Measurements from ENCODE around the gene KCNC3. TPM values are rescaled to one million over a fixed set of nuclear protein-coding genes. Genes with fewer than 3 reads are reported as not detected.

Gene KCNC3
- total RNA-seq (10 to 100 TPM in 1 of 7 donors, 1 to 10 TPM in 3, under 1 TPM in 3; 0.28 to 10.2 (median 2.2) TPM), polyA plus RNA-seq (under 1 TPM; 0.19 to 0.45 TPM)
- long read RNA-seq, donor 1, result 0 reads
- long read RNA-seq, donor 2, result 0 reads
- long read RNA-seq, donor 3, partial matches to known transcripts, result 0 of 1 reads
- long read RNA-seq, donor 3, other reads (novel, unspliced or antisense), result 1 of 1 reads

DNA sequence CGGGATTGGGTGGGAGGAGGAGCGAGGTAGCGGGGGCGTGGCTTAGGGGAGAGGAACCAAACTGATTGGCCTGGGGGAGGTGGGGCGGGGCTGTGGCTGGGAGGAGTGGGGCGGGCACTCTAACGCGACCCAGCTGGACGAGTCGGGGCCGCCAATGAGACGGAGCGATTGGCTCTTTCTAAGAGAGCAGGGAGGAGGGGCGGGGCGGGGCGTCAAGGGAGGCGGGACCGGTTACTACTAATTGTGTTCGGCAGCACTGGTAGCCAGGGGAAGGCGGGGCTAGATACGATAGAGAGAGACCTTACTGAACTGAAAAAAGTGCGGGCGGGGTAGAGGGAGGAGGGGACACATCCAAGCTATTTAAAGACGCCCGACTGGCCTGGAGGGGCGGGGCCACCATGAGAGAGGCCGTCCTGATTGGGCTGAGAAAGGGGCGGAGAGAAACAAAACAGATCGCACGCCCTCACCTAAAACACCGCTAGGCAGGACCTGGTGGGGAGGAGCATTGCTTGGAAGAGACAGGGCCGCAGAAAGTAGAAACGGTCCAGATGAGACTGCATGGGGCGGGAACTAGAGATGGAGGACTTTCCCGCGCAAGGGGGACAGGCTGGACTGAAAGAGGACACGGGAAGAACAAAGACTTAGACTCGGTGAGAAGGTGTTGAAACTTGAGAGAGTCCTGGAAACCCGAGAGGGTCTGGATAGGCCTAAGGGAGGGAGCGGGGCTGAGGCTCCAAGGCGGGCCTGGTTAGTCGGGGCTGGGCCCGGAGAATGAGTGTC is at the start of gene KCNC3:
Gene KCNC3 (minus strand): TSS at position 232 of the 780 bp plus-strand sequence. CDS start 295 bp downstream, outside the sequence.
- intact Hi-C loops (cut with DNase I), result no loop called here
- Histone ChIP-seq H3K9me3 (peaks cover 0 to 5% of the 10 kb centered on the region in 2 donors), H3K4me1 (ENCODE audit: insufficient read depth) (peaks cover 6% of the 10 kb centered on the region)

DNA sequence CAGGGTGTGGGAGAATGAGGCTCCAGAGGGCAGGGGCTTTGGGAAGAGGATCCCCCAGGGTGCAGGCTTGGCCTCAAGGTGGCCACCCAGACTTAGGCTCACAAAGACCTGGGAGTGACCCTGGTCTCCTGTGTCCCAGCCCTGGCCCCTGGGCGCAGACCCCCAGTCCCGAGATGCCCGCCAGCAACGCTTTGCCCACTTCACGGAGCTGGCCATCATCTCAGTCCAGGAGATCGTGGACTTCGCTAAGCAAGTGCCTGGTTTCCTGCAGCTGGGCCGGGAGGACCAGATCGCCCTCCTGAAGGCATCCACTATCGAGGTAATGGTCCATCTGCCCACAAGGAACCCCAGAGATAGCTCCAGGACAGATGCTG is 49.7 kb upstream of the KCNC3 start:
- Histone ChIP-seq H3K4me3 (no peak overlapping the region), H3K27me3 (no peaks in the 10 kb centered on the region), H3K27ac (no peak overlapping the region), H3K36me3 (no peaks in the 10 kb centered on the region), H3K9me3 (no peaks in the 10 kb centered on the region), H3K4me1 (ENCODE audit: insufficient read depth) (no peaks in the 10 kb centered on the region)
- intact Hi-C loops (cut with DNase I), result loop anchor here in 1 of 4 donors (5.0 kb wide), 1 partner anchor 98 kb away; the partner anchor contains the start of genes EMC10 and GARIN5A
- DNase-seq, result no peak
- WGBS, 3 donors, result 90 to 92% (median 92%) methylated on average over 9 to 10 of the region's 10 CpGs
- TF ChIP-seq, protein P1, sequence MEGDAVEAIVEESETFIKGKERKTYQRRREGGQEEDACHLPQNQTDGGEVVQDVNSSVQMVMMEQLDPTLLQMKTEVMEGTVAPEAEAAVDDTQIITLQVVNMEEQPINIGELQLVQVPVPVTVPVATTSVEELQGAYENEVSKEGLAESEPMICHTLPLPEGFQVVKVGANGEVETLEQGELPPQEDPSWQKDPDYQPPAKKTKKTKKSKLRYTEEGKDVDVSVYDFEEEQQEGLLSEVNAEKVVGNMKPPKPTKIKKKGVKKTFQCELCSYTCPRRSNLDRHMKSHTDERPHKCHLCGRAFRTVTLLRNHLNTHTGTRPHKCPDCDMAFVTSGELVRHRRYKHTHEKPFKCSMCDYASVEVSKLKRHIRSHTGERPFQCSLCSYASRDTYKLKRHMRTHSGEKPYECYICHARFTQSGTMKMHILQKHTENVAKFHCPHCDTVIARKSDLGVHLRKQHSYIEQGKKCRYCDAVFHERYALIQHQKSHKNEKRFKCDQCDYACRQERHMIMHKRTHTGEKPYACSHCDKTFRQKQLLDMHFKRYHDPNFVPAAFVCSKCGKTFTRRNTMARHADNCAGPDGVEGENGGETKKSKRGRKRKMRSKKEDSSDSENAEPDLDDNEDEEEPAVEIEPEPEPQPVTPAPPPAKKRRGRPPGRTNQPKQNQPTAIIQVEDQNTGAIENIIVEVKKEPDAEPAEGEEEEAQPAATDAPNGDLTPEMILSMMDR (IDR thresholded peaks at IDR 0.05), result no peak
- no peak for TF ChIP-seq POLR2A (IDR thresholded peaks at IDR 0.05)
- no peak for TF ChIP-seq EP300 (IDR thresholded peaks at IDR 0.05)

More for the DNA sequence above, at the start of gene KCNC3:
- DNase-seq, result peak; percentile 75 to 90 (median 81)
- H3K36me3 ChIP-seq, result no peaks in the 10 kb centered on the region
- WGBS, 3 donors, result 1 to 2% (median 2%) methylated on average over 42 to 43 of the region's 43 CpGs
- H3K4me3 ChIP-seq, result no peak within 1 kb of the TSS
- no peak for TF ChIP-seq EP300 (IDR thresholded peaks at IDR 0.05)
- TF ChIP-seq, protein P1 (IDR thresholded peaks at IDR 0.05), result no peak
- TF ChIP-seq POLR2A (IDR thresholded peaks at IDR 0.05), result no peak
- H3K27ac ChIP-seq, result no peak within 1 kb of the TSS
- H3K27me3 ChIP-seq, result peaks cover 5% of the 10 kb centered on the region

DNA sequence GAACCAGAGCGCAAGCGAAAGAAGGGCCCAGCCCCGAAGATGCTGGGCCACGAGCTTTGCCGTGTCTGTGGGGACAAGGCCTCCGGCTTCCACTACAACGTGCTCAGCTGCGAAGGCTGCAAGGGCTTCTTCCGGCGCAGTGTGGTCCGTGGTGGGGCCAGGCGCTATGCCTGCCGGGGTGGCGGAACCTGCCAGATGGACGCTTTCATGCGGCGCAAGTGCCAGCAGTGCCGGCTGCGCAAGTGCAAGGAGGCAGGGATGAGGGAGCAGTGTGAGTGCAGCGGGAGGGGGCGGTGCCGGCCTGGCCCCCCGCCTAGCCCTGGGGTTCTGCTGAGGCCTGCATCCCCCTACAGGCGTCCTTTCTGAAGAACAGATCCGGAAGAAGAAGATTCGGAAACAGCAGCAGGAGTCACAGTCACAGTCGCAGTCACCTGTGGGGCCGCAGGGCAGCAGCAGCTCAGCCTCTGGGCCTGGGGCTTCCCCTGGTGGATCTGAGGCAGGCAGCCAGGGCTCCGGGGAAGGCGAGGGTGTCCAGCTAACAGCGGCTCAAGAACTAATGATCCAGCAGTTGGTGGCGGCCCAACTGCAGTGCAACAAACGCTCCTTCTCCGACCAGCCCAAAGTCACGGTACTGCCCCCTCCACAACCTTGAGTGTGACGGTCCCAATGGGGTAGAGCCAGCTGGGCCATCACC is 49.1 kb upstream of the KCNC3 start:
- WGBS, 3 donors, result 91 to 92% (median 91%) methylated on average over 36 of the region's 36 CpGs
- peak in 2 of 5 donors; percentile 38 to 46 for DNase-seq
- TF ChIP-seq POLR2A (IDR thresholded peaks at IDR 0.05) (no peak), EP300 (IDR thresholded peaks at IDR 0.05) (no peak)
- TF ChIP-seq, protein P1 (IDR thresholded peaks at IDR 0.05), result no peak
- no peaks in the 10 kb centered on the region for H3K36me3 ChIP-seq
- no peaks in the 10 kb centered on the region for H3K27me3 ChIP-seq
- H3K4me3 ChIP-seq, result no peak overlapping the region
- intact Hi-C loops (cut with DNase I), result loop anchor here in 1 of 4 donors (5.0 kb wide), 1 partner anchor 99 kb away; the partner anchor contains the start of genes EMC10 and GARIN5A
- H3K27ac ChIP-seq, result no peak overlapping the region
- H3K9me3 ChIP-seq, result no peaks in the 10 kb centered on the region
- H3K4me1 ChIP-seq (ENCODE audit: insufficient read depth), result no peaks in the 10 kb centered on the region

DNA sequence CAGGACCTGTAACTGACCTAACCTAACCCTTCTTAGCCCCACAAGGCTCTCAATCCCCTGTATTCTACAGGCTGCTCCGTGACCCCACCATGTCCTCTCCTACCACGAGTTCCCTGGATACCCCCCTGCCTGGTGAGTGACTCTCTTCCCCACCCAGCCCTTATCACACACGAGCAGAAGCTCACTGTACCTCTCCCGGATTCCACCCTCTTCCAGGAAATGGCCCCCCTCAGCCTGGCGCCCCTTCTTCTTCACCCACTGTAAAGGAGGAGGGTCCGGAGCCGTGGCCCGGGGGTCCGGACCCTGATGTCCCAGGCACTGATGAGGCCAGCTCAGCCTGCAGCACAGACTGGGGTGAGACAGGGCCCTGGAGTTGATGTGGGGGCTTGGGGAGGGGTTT is 48.3 kb upstream of the KCNC3 start:
- no peak overlapping the region for H3K4me3 ChIP-seq
- peak in 1 of 5 donors; percentile 39 for DNase-seq
- H3K27me3 ChIP-seq, result no peaks in the 10 kb centered on the region
- no peaks in the 10 kb centered on the region for H3K36me3 ChIP-seq
- intact Hi-C loops (cut with DNase I), result loop anchor here in 1 of 4 donors (5.0 kb wide), 1 partner anchor 100 kb away; the partner anchor contains the start of genes EMC10 and GARIN5A
- H3K9me3 ChIP-seq, result no peaks in the 10 kb centered on the region
- TF ChIP-seq, protein P1 (IDR thresholded peaks at IDR 0.05), result no peak
- TF ChIP-seq EP300 (IDR thresholded peaks at IDR 0.05), result no peak
- TF ChIP-seq POLR2A (IDR thresholded peaks at IDR 0.05), result no peak
- no peaks in the 10 kb centered on the region for H3K4me1 ChIP-seq (ENCODE audit: insufficient read depth)
- no peak overlapping the region for H3K27ac ChIP-seq
- WGBS, 3 donors, result 70 to 74% (median 71%) methylated on average over 9 of the region's 9 CpGs
